K562 (cell line): ENCODE results near the gene NUCKS1. TPM values are rescaled to one million over a fixed set of nuclear protein-coding genes. Genes with fewer than 3 reads are reported as not detected.

Experiments
- ELK1 ChIP-seq: sonication (generic); formaldehyde crosslinking; IDR thresholded peaks from 2 replicates; pipeline ENCODE4 v1.8.1; 2022; ENCODE audit warnings: missing genetic modification reagents
- SREBF2 ChIP-seq: sonication (generic); formaldehyde crosslinking; IDR thresholded peaks from 2 replicates; pipeline ENCODE4 v1.4.0; 2020; ENCODE audit warnings: mild to moderate bottlenecking, missing genetic modification reagents
- ZNF121 ChIP-seq: sonication (generic); formaldehyde crosslinking; conservative IDR thresholded peaks from 2 replicates; pipeline ENCODE4 v1.8.0; 2022; ENCODE audit warnings: missing genetic modification reagents
- ZNF280A ChIP-seq: fragments of 450-650 bp; IDR thresholded peaks from 2 replicates; pipeline ENCODE4 v1.6.1; 2018; ENCODE audit warnings: mild to moderate bottlenecking, low read depth; ENCODE audit not compliant: partially characterized antibody
- ZNF3 ChIP-seq: fragments of 250-450 bp; sonication (Bioruptor Pico); IDR thresholded peaks from 2 replicates; pipeline ENCODE4 v1.5.0; 2021; ENCODE audit warnings: mild to moderate bottlenecking, moderate library complexity
- polyA plus RNA-seq, 8 experiments: library from polyadenylated mRNA; depleted of rRNA in 4 of 8; stranded (reverse) in 5 of 8; unstranded in 3 of 8; fragments of >200 nt; fragmentation: Nextera tagmentation in 2 of 8; fragmentation: Illumina TruSeq in 1 of 8; extraction: Ambion mirVana in 2 of 8; extraction: Trizol in 1 of 8; gene quantifications; 2 replicates each; pipeline versions ENCODE4 v1.2.1 to v1.2.3, GENCODE V29; 2011 to 2014; ENCODE audit warnings: inconsistent platforms in 1 of 8, missing spikeins in 1 of 8
- total RNA-seq, 7 experiments: library from RNA; depleted of rRNA in 6 of 7; stranded (reverse); fragments of >200 nt in 6 of 7; fragmentation: Illumina TruSeq in 2 of 7; extraction: Trizol in 2 of 7; gene quantifications; 2 replicates each; pipeline versions ENCODE4 v1.2.1 to v1.2.3, GENCODE V29; 2011 to 2021; ENCODE audit warnings: low replicate concordance in 1 of 7

Gene NUCKS1
- total and polyA plus RNA-seq, 9 of the 15 experiments (the other 6 are each of a cell fraction or from before 2014, with no cell fraction given): 66.7 to 244 (median 149) TPM

- TF ChIP-seq ZNF280A (no peak), ZNF3 (CRISPR knock-in tag) (peak; percentile 78), ZNF121 (CRISPR knock-in tag) (no peak), ELK1 (no peak), SREBF2 (no peak)
Observed at GRCh38 chr1:205751036-205751651, 1.2 kb upstream of the NUCKS1 start (continued).
